Common myeloid progenitor, CD34-positive (primary cell): ENCODE results near the gene B3GNT3.
A peak's percentile ranks its signal among the peaks of the same experiment; 100 is the strongest.
"Not testable (repeated sequence)": the region's sequence is repeated elsewhere in the genome, so short reads cannot be mapped to it uniquely, and the experiment has no call there.

ENCODE experiments used
- CTCF ChIA-PET: fragments of 350-600 bp; sonication (Branson Sonifier 250); formaldehyde crosslinking; loops from one replicate; lab custom pipeline; 2021; ENCODE audit warnings: antibody characterized with exemption; lab: Charles Lee
- POLR2A ChIA-PET: fragments of 350-600 bp; sonication (Branson Sonifier 250); formaldehyde crosslinking; loops from one replicate; lab custom pipeline; 2021; ENCODE audit warnings: antibody characterized with exemption; lab: Charles Lee
- DNase-seq, 3 donors: peaks; one replicate each; pipeline versions ENCODE4 v3.0.0 to v3.0.0-alpha.2; 2013
- H3K27ac ChIP-seq, 2 experiments: 1 replicate in 1 of 2; 2 replicates in 1 of 2; pipeline ENCODE4 v1.7.0; 2013; ENCODE audit warnings: inconsistent platforms in 2 of 2, low read length in 2 of 2, mild to moderate bottlenecking in 2 of 2, low read depth in 1 of 2, moderate library complexity in 1 of 2; ENCODE audit not compliant: severe bottlenecking in 2 of 2, insufficient read depth in 1 of 2, poor library complexity in 1 of 2
- H3K27me3 ChIP-seq, 5 experiments: replicated peaks in 2 of 5; 1 replicate in 3 of 5; 2 replicates in 2 of 5; pipeline versions ENCODE4 v1.6.1 to v1.7.0; 2013; ENCODE audit warnings: low read length in 4 of 5, mild to moderate bottlenecking in 2 of 5, moderate library complexity in 2 of 5, inconsistent platforms in 1 of 5; ENCODE audit not compliant: insufficient read depth in 5 of 5, control insufficient read depth in 4 of 5
- H3K36me3 ChIP-seq, 4 experiments: 1 replicate in 2 of 4; 2 replicates in 2 of 4; pipeline versions ENCODE4 v1.6.1 to v1.7.0; 2013; ENCODE audit warnings: low read length in 3 of 4, control low read depth in 1 of 4, mild to moderate bottlenecking in 1 of 4; ENCODE audit not compliant: control insufficient read depth in 4 of 4, insufficient read depth in 4 of 4
- H3K4me1 ChIP-seq, 4 experiments: 1 replicate in 3 of 4; 2 replicates in 1 of 4; pipeline versions ENCODE4 v1.6.1 to v1.7.1; 2013; ENCODE audit warnings: low read length in 3 of 4, mild to moderate bottlenecking in 3 of 4, control low read depth in 1 of 4, inconsistent platforms in 1 of 4, moderate library complexity in 1 of 4; ENCODE audit not compliant: control insufficient read depth in 4 of 4, insufficient read depth in 4 of 4; ENCODE audit errors: control extremely low read depth in 1 of 4
- H3K4me3 ChIP-seq, 7 experiments: 1 replicate in 4 of 7; 2 replicates in 3 of 7; pipeline versions ENCODE4 v1.5.1 to v1.7.0; 2013; ENCODE audit warnings: mild to moderate bottlenecking in 7 of 7, low read length in 6 of 7, moderate library complexity in 6 of 7, inconsistent platforms in 2 of 7, low read depth in 2 of 7, control low read depth in 1 of 7; ENCODE audit not compliant: insufficient read depth in 4 of 7, control insufficient read depth in 1 of 7; ENCODE audit errors: extremely low read depth in 1 of 7
- H3K9me3 ChIP-seq, 5 experiments: 1 replicate in 4 of 5; 2 replicates in 1 of 5; pipeline versions ENCODE4 v1.6.1 to v1.7.1; 2013; ENCODE audit warnings: low read length in 4 of 5, mild to moderate bottlenecking in 2 of 5, inconsistent platforms in 1 of 5, low read depth in 1 of 5, moderate library complexity in 1 of 5; ENCODE audit not compliant: control insufficient read depth in 4 of 5, insufficient read depth in 2 of 5; ENCODE audit errors: control extremely low read depth in 1 of 5
- WGBS: methylation state at CpG from one replicate; pipeline ENCODE4 v1.1.5; 2013; ENCODE audit not compliant: insufficient coverage; 5-methylcytosine and 5-hydroxymethylcytosine counted together

The B3GNT3 gene

GRCh38 chr19:17777840-17778239, 17.1 kb upstream of the B3GNT3 start:
- not testable (repeated sequence) for DNase-seq, H3K27me3 ChIP-seq, H3K4me3 ChIP-seq, H3K9me3 ChIP-seq, H3K27ac ChIP-seq
- ChIA-PET POLR2A (interaction anchor here (0.7 kb wide), 1 partner anchor 58 kb away, joined by 3 read pairs; the partner anchor contains the start of gene MAP1S), CTCF (interaction anchor here (0.9 to 1.2 kb wide), 2 partner anchors 12 to 71 kb away, joined by 4 read pairs; no protein-coding TSS in a partner anchor)
- peaks cover 0 to 20% (median 9%) of the 10 kb centered on the region in 4 experiments for H3K4me1 ChIP-seq
- H3K36me3 ChIP-seq, result peaks cover 2 to 47% (median 34%) of the 10 kb centered on the region in 4 experiments
- 98% methylated on average over 10 of the region's 10 CpGs for whole genome bisulfite sequencing

GRCh38 chr19:17778251-17778967, 16.5 kb upstream of the B3GNT3 start:
- H3K4me1 ChIP-seq, result peaks cover 0 to 20% (median 9%) of the 10 kb centered on the region in 4 experiments
- no peak overlapping the region for H3K27ac ChIP-seq
- 6% methylated on average over 21 of the region's 37 CpGs for whole genome bisulfite sequencing
- peak; percentile 62 to 82 (median 80) for DNase-seq
- H3K9me3 ChIP-seq, result no peaks in the 10 kb centered on the region
- no peaks in the 10 kb centered on the region for H3K27me3 ChIP-seq
- peaks cover 0 to 43% (median 31%) of the 10 kb centered on the region in 4 experiments for H3K36me3 ChIP-seq
- ChIA-PET POLR2A (no interaction called here), CTCF (interaction anchor here (0.9 to 1.2 kb wide), 2 partner anchors 11 to 70 kb away, joined by 4 read pairs; no protein-coding TSS in a partner anchor)
- peak overlapping the region in 5 of 7 experiments; percentile 19 to 70 (median 60) for H3K4me3 ChIP-seq

GRCh38 chr19:17778968-17779929, 15.7 kb upstream of the B3GNT3 start:
- POLR2A ChIA-PET, result no interaction called here

GRCh38 chr19:17780781-17781180, 14.2 kb upstream of the B3GNT3 start:
- Histone ChIP-seq H3K36me3 (peaks cover 5 to 41% (median 28%) of the 10 kb centered on the region in 4 experiments), H3K4me3 (no peak overlapping the region), H3K9me3 (no peaks in the 10 kb centered on the region), H3K27me3 (no peaks in the 10 kb centered on the region), H3K4me1 (peaks cover 0 to 26% (median 12%) of the 10 kb centered on the region in 4 experiments), H3K27ac (no peak overlapping the region)
- ChIA-PET POLR2A (no interaction called here), CTCF (interaction anchor here (1.2 to 2.1 kb wide), 2 partner anchors 10 to 79 kb away, joined by 3 to 7 read pairs; partner anchors contain the start of gene RPL18A)
- no peak for DNase-seq
- 91% methylated on average over 2 of the region's 2 CpGs for WGBS

More at GRCh38 chr19:17778968-17779929, 15.7 kb upstream of the B3GNT3 start:
- H3K4me1 ChIP-seq, result peaks cover 0 to 24% (median 12%) of the 10 kb centered on the region in 4 experiments
- CTCF ChIA-PET, result no interaction called here
- H3K4me3 ChIP-seq, result peak overlapping the region in 5 of 7 experiments; percentile 19 to 70 (median 60)
- peak; percentile 51 to 76 (median 75) for DNase-seq
- no peaks in the 10 kb centered on the region for H3K27me3 ChIP-seq
- no peaks in the 10 kb centered on the region for H3K9me3 ChIP-seq
- whole genome bisulfite sequencing, result 2% methylated on average over 17 of the region's 25 CpGs
- no peak overlapping the region for H3K27ac ChIP-seq
- H3K36me3 ChIP-seq, result peaks cover 0 to 45% (median 30%) of the 10 kb centered on the region in 4 experiments

GRCh38 chr19:17783721-17784120, 11.2 kb upstream of the B3GNT3 start:
- POLR2A ChIA-PET, H3K9me3 ChIP-seq, H3K27me3 ChIP-seq, H3K27ac ChIP-seq, DNase-seq, H3K4me3 ChIP-seq: not testable (repeated sequence)
- CTCF ChIA-PET, result interaction anchor here (0.9 to 3.5 kb wide), 10 partner anchors 11 to 81 kb away, joined by 3 to 20 read pairs (median 6); partner anchors contain the start of genes B3GNT3 and FCHO1
- peaks cover 5 to 48% (median 26%) of the 10 kb centered on the region in 4 experiments for H3K36me3 ChIP-seq
- 57% methylated on average over 3 of the region's 5 CpGs for WGBS
- peaks cover 0 to 17% (median 9%) of the 10 kb centered on the region in 4 experiments for H3K4me1 ChIP-seq

GRCh38 chr19:17784201-17785008, 10.5 kb upstream of the B3GNT3 start:
- no peaks in the 10 kb centered on the region for H3K9me3 ChIP-seq
- peaks cover 0 to 10% (median 9%) of the 10 kb centered on the region in 4 experiments for H3K4me1 ChIP-seq
- H3K36me3 ChIP-seq, result peaks cover 5 to 55% (median 29%) of the 10 kb centered on the region in 4 experiments
- peak; percentile 71 to 84 (median 77) for DNase-seq
- ChIA-PET CTCF (interaction anchor here (0.6 to 3.5 kb wide), 13 partner anchors 10 to 91 kb away, joined by 3 to 20 read pairs (median 5); partner anchors contain the start of genes B3GNT3 and RPL18A), POLR2A (no interaction called here)
- 78% methylated on average over 25 of the region's 32 CpGs for WGBS
- H3K27ac ChIP-seq, result no peak overlapping the region
- no peak overlapping the region for H3K4me3 ChIP-seq
- no peaks in the 10 kb centered on the region for H3K27me3 ChIP-seq
